ENCODE data around the gene HM13.

DNA sequence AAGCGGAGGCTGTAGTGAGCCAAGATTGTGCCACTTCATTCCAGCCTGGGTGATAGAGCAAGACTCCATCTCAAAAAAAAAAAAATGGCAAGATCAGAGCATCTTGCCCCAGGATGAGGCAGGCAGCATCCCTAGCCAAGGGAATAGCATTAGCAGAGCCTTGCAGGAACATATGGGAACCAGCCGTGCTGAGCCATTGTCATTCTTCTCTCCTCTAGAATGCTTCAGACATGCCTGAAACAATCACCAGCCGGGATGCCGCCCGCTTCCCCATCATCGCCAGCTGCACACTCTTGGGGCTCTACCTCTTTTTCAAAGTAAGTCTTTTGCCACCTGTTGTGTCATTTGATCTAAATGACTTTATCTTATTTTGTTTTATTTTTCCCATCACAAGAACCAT, 13.0 kb downstream of the HM13 start:
- TF ChIP-seq ATF3 (IDR thresholded peaks at IDR 0.05): no peak
- no peak for TF ChIP-seq CTCF (IDR thresholded peaks at IDR 0.05 in 2 of 3, conservative IDR thresholded peaks at IDR 0.05 in 1 of 3; ENCODE audit: borderline replicate concordance in 1 of 3, insufficient read depth in 1 of 3, low read depth in 2 of 3, low read length in 2 of 3)
- TF ChIP-seq EZH2 (IDR thresholded peaks at IDR 0.05): no peak

Measured in HCT116 (cell line).